ENCODE measurements around the gene SMCHD1. TPM values are rescaled to one million over a fixed set of nuclear protein-coding genes. Genes with fewer than 3 reads are reported as not detected.

Gene SMCHD1
- polyA plus RNA-seq, 4 donors: 11.2 to 37.7 (median 14.3) TPM

GRCh38 chr18:2714140-2714539, 58.6 kb downstream of the SMCHD1 start:
- H3K4me3 ChIP-seq (ENCODE audit: low read depth in 1 of 3, low read length in 3 of 3): no peak overlapping the region
- peaks cover 7 to 37% (median 20%) of the 10 kb centered on the region in 3 donors for H3K36me3 ChIP-seq (ENCODE audit: control insufficient read depth in 3 of 3, insufficient read depth in 2 of 3, low read depth in 1 of 3, low read length in 3 of 3)
- no peaks in the 10 kb centered on the region for H3K4me1 ChIP-seq (ENCODE audit: control insufficient read depth in 3 of 3, insufficient read depth in 2 of 3, low read depth in 1 of 3, low read length in 2 of 3)
- DNase-seq (peak in 1 of 2 donors; percentile 5), FAIRE-seq (peak; percentile 78)
- no peaks in the 10 kb centered on the region for H3K27me3 ChIP-seq (ENCODE audit: control insufficient read depth in 3 of 3, insufficient read depth in 3 of 3, low read length in 3 of 3)
- H3K9me3 ChIP-seq (ENCODE audit: control insufficient read depth in 2 of 2, insufficient read depth in 1 of 2, low read depth in 1 of 2, low read length in 1 of 2): no peaks in the 10 kb centered on the region
- no peak overlapping the region for H3K27ac ChIP-seq (ENCODE audit: low read depth in 1 of 3, low read length in 2 of 3)

GRCh38 chr18:2715990-2716389, 60.5 kb downstream of the SMCHD1 start:
- no peaks in the 10 kb centered on the region for H3K27me3 ChIP-seq (ENCODE audit: control insufficient read depth in 3 of 3, insufficient read depth in 3 of 3, low read length in 3 of 3)
- no peak overlapping the region for H3K4me3 ChIP-seq (ENCODE audit: low read depth in 1 of 3, low read length in 3 of 3)
- DNase-seq (no peak), FAIRE-seq (no peak)
- no peaks in the 10 kb centered on the region for H3K9me3 ChIP-seq (ENCODE audit: control insufficient read depth in 2 of 2, insufficient read depth in 1 of 2, low read depth in 1 of 2, low read length in 1 of 2)
- H3K4me1 ChIP-seq (ENCODE audit: control insufficient read depth in 3 of 3, insufficient read depth in 2 of 3, low read depth in 1 of 3, low read length in 2 of 3): no peaks in the 10 kb centered on the region
- H3K36me3 ChIP-seq (ENCODE audit: control insufficient read depth in 3 of 3, insufficient read depth in 2 of 3, low read depth in 1 of 3, low read length in 3 of 3): peaks cover 10 to 46% (median 25%) of the 10 kb centered on the region in 3 donors
- no peak overlapping the region for H3K27ac ChIP-seq (ENCODE audit: low read depth in 1 of 3, low read length in 2 of 3)
- WGBS, 3 donors: 94 to 99% (median 95%) methylated on average over 3 of the region's 3 CpGs

- H3K27me3 ChIP-seq (ENCODE audit: control insufficient read depth in 3 of 3, insufficient read depth in 3 of 3, low read length in 3 of 3): no peaks in the 10 kb centered on the region
- no peak overlapping the region for H3K4me3 ChIP-seq (ENCODE audit: low read depth in 1 of 3, low read length in 3 of 3)
- no peaks in the 10 kb centered on the region for H3K9me3 ChIP-seq (ENCODE audit: control insufficient read depth in 2 of 2, insufficient read depth in 1 of 2, low read depth in 1 of 2, low read length in 1 of 2)
- no peak for FAIRE-seq
- 86 to 92% (median 92%) methylated on average over 6 of the region's 6 CpGs for WGBS, 3 donors
- H3K4me1 ChIP-seq (ENCODE audit: control insufficient read depth in 3 of 3, insufficient read depth in 2 of 3, low read depth in 1 of 3, low read length in 2 of 3): no peaks in the 10 kb centered on the region
- DNase-seq: no peak
- no peak overlapping the region for H3K27ac ChIP-seq (ENCODE audit: low read depth in 1 of 3, low read length in 2 of 3)
- H3K36me3 ChIP-seq (ENCODE audit: control insufficient read depth in 3 of 3, insufficient read depth in 2 of 3, low read depth in 1 of 3, low read length in 3 of 3): peaks cover 14 to 40% (median 25%) of the 10 kb centered on the region in 3 donors
These were observed 61.1 kb downstream of the SMCHD1 start for GRCh38 chr18:2716394-2717326.

GRCh38 chr18:2717407-2717806, 61.9 kb downstream of the SMCHD1 start:
- Histone ChIP-seq H3K27me3 (ENCODE audit: control insufficient read depth in 3 of 3, insufficient read depth in 3 of 3, low read length in 3 of 3) (no peaks in the 10 kb centered on the region), H3K4me3 (ENCODE audit: low read depth in 1 of 3, low read length in 3 of 3) (no peak overlapping the region), H3K27ac (ENCODE audit: low read depth in 1 of 3, low read length in 2 of 3) (no peak overlapping the region), H3K4me1 (ENCODE audit: control insufficient read depth in 3 of 3, insufficient read depth in 2 of 3, low read depth in 1 of 3, low read length in 2 of 3) (no peaks in the 10 kb centered on the region), H3K36me3 (ENCODE audit: control insufficient read depth in 3 of 3, insufficient read depth in 2 of 3, low read depth in 1 of 3, low read length in 3 of 3) (peaks cover 14 to 40% (median 26%) of the 10 kb centered on the region in 3 donors), H3K9me3 (ENCODE audit: control insufficient read depth in 2 of 2, insufficient read depth in 1 of 2, low read depth in 1 of 2, low read length in 1 of 2) (no peaks in the 10 kb centered on the region)
- no peak for DNase-seq
- FAIRE-seq: no peak
- WGBS, 3 donors: 94 to 98% (median 96%) methylated on average over 5 of the region's 5 CpGs

- WGBS, 3 donors: 90 to 97% (median 94%) methylated on average over 2 of the region's 2 CpGs
- Histone ChIP-seq H3K9me3 (ENCODE audit: control insufficient read depth in 2 of 2, insufficient read depth in 1 of 2, low read depth in 1 of 2, low read length in 1 of 2) (no peaks in the 10 kb centered on the region), H3K27ac (ENCODE audit: low read depth in 1 of 3, low read length in 2 of 3) (no peak overlapping the region), H3K4me1 (ENCODE audit: control insufficient read depth in 3 of 3, insufficient read depth in 2 of 3, low read depth in 1 of 3, low read length in 2 of 3) (no peaks in the 10 kb centered on the region), H3K36me3 (ENCODE audit: control insufficient read depth in 3 of 3, insufficient read depth in 2 of 3, low read depth in 1 of 3, low read length in 3 of 3) (peaks cover 13 to 40% (median 26%) of the 10 kb centered on the region in 3 donors), H3K27me3 (ENCODE audit: control insufficient read depth in 3 of 3, insufficient read depth in 3 of 3, low read length in 3 of 3) (no peaks in the 10 kb centered on the region), H3K4me3 (ENCODE audit: low read depth in 1 of 3, low read length in 3 of 3) (no peak overlapping the region)
- DNase-seq: no peak
- FAIRE-seq: no peak
These were observed 63.5 kb downstream of the SMCHD1 start for GRCh38 chr18:2719040-2719439.

- WGBS, 3 donors: 85 to 97% (median 95%) methylated on average over 1 of the region's 1 CpG
These were observed 67.7 kb downstream of the SMCHD1 start for GRCh38 chr18:2723207-2723606.

GRCh38 chr18:2729757-2730156, 74.2 kb downstream of the SMCHD1 start:
- 100% methylated on average over 1 of the region's 1 CpG for WGBS, 3 donors
- Histone ChIP-seq H3K27ac (ENCODE audit: low read depth in 1 of 3, low read length in 2 of 3) (no peak overlapping the region), H3K4me3 (ENCODE audit: low read depth in 1 of 3, low read length in 3 of 3) (no peak overlapping the region), H3K9me3 (ENCODE audit: control insufficient read depth in 2 of 2, insufficient read depth in 1 of 2, low read depth in 1 of 2, low read length in 1 of 2) (no peaks in the 10 kb centered on the region), H3K36me3 (ENCODE audit: control insufficient read depth in 3 of 3, insufficient read depth in 2 of 3, low read depth in 1 of 3, low read length in 3 of 3) (peaks cover 12 to 17% (median 16%) of the 10 kb centered on the region in 3 donors), H3K4me1 (ENCODE audit: control insufficient read depth in 3 of 3, insufficient read depth in 2 of 3, low read depth in 1 of 3, low read length in 2 of 3) (no peaks in the 10 kb centered on the region), H3K27me3 (ENCODE audit: control insufficient read depth in 3 of 3, insufficient read depth in 3 of 3, low read length in 3 of 3) (no peaks in the 10 kb centered on the region)
- DNase-seq (no peak), FAIRE-seq (no peak)

More at GRCh38 chr18:2723207-2723606, 67.7 kb downstream of the SMCHD1 start:
- no peak overlapping the region for H3K4me3 ChIP-seq (ENCODE audit: low read depth in 1 of 3, low read length in 3 of 3)
- peaks cover 10 to 22% (median 21%) of the 10 kb centered on the region in 3 donors for H3K36me3 ChIP-seq (ENCODE audit: control insufficient read depth in 3 of 3, insufficient read depth in 2 of 3, low read depth in 1 of 3, low read length in 3 of 3)
- no peaks in the 10 kb centered on the region for H3K9me3 ChIP-seq (ENCODE audit: control insufficient read depth in 2 of 2, insufficient read depth in 1 of 2, low read depth in 1 of 2, low read length in 1 of 2)
- no peaks in the 10 kb centered on the region for H3K27me3 ChIP-seq (ENCODE audit: control insufficient read depth in 3 of 3, insufficient read depth in 3 of 3, low read length in 3 of 3)
- H3K4me1 ChIP-seq (ENCODE audit: control insufficient read depth in 3 of 3, insufficient read depth in 2 of 3, low read depth in 1 of 3, low read length in 2 of 3): no peaks in the 10 kb centered on the region
- FAIRE-seq (no peak), DNase-seq (no peak)
- H3K27ac ChIP-seq (ENCODE audit: low read depth in 1 of 3, low read length in 2 of 3): peak overlapping the region in 1 of 3 donors; percentile 11

GRCh38 chr18:2736823-2737222, 81.3 kb downstream of the SMCHD1 start:
- WGBS, 3 donors: 97 to 99% (median 98%) methylated on average over 3 of the region's 3 CpGs
- Histone ChIP-seq H3K4me1 (ENCODE audit: control insufficient read depth in 3 of 3, insufficient read depth in 2 of 3, low read depth in 1 of 3, low read length in 2 of 3) (no peaks in the 10 kb centered on the region), H3K9me3 (ENCODE audit: control insufficient read depth in 2 of 2, insufficient read depth in 1 of 2, low read depth in 1 of 2, low read length in 1 of 2) (no peaks in the 10 kb centered on the region), H3K27ac (ENCODE audit: low read depth in 1 of 3, low read length in 2 of 3) (no peak overlapping the region), H3K36me3 (ENCODE audit: control insufficient read depth in 3 of 3, insufficient read depth in 2 of 3, low read depth in 1 of 3, low read length in 3 of 3) (peaks cover 13 to 17% (median 15%) of the 10 kb centered on the region in 3 donors), H3K4me3 (ENCODE audit: low read depth in 1 of 3, low read length in 3 of 3) (no peak overlapping the region), H3K27me3 (ENCODE audit: control insufficient read depth in 3 of 3, insufficient read depth in 3 of 3, low read length in 3 of 3) (no peaks in the 10 kb centered on the region)
- no peak for FAIRE-seq
- DNase-seq: no peak
